ENCODE data around the gene UXS1.

The UXS1 gene

DNA sequence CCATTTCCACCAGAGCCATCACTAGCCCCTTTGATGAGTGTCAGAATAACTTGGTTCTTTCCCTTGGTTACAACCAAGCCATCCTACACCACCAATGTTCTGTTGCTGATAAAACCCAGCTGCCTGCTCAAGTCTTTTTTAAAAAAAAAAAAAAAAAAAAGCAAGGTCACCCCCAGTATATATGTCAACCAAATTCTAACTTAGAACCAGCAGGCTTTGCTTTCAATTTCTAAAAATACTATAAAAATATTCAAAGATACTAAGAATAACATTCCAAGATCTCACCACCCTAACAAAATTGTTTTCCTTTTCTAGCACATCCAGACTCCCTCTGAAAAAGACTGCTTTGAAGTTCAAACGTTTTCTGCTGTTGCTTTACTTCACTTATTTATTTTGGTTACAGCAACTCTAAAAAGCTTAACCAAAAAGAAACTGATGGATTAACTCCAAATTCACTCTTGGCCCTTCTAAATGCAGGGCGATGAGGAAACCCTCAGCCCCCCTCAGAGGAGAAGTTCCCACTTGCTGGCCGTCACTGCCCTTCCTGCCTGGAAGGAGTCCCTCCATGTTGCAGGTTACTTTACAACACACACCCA, 10.9 kb downstream of the UXS1 start:
- TF ChIP-seq PPARA (CRISPR knock-in tag; IDR thresholded peaks at IDR 0.05; ENCODE audit: borderline replicate concordance) (no peak), ZNF8 (CRISPR knock-in tag; IDR thresholded peaks at IDR 0.05) (no peak), ZFP3 (CRISPR knock-in tag; IDR thresholded peaks at IDR 0.05) (no peak), SNAI2 (CRISPR knock-in tag; IDR thresholded peaks at IDR 0.05) (no peak), ZC3H10 (CRISPR knock-in tag; IDR thresholded peaks at IDR 0.05) (no peak), ZFP30 (CRISPR knock-in tag; IDR thresholded peaks at IDR 0.05) (no peak), GLIS3 (CRISPR knock-in tag; IDR thresholded peaks at IDR 0.05) (no peak), ZNF70 (CRISPR knock-in tag; IDR thresholded peaks at IDR 0.05) (no peak), TOX (CRISPR knock-in tag; IDR thresholded peaks at IDR 0.05; ENCODE audit: borderline replicate concordance) (no peak), ESRRG (CRISPR knock-in tag; IDR thresholded peaks at IDR 0.05) (no peak), ISL1 (CRISPR knock-in tag; IDR thresholded peaks at IDR 0.05) (no peak), BACH2 (CRISPR knock-in tag; IDR thresholded peaks at IDR 0.05; ENCODE audit: borderline replicate concordance) (no peak), CSDC2 (CRISPR knock-in tag; IDR thresholded peaks at IDR 0.05) (no peak), OSR1 (CRISPR knock-in tag; IDR thresholded peaks at IDR 0.05) (no peak), TCF4 (CRISPR knock-in tag; IDR thresholded peaks at IDR 0.05; ENCODE audit: borderline replicate concordance) (no peak), RARB (CRISPR knock-in tag; IDR thresholded peaks at IDR 0.05) (no peak)
- TF ChIP-seq, protein P1, sequence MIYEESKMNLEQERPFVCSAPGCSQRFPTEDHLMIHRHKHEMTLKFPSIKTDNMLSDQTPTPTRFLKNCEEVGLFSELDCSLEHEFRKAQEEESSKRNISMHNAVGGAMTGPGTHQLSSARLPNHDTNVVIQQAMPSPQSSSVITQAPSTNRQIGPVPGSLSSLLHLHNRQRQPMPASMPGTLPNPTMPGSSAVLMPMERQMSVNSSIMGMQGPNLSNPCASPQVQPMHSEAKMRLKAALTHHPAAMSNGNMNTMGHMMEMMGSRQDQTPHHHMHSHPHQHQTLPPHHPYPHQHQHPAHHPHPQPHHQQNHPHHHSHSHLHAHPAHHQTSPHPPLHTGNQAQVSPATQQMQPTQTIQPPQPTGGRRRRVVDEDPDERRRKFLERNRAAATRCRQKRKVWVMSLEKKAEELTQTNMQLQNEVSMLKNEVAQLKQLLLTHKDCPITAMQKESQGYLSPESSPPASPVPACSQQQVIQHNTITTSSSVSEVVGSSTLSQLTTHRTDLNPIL (CRISPR knock-in tag; IDR thresholded peaks at IDR 0.05; ENCODE audit: low read depth): no peak
- TF ChIP-seq, protein P2, sequence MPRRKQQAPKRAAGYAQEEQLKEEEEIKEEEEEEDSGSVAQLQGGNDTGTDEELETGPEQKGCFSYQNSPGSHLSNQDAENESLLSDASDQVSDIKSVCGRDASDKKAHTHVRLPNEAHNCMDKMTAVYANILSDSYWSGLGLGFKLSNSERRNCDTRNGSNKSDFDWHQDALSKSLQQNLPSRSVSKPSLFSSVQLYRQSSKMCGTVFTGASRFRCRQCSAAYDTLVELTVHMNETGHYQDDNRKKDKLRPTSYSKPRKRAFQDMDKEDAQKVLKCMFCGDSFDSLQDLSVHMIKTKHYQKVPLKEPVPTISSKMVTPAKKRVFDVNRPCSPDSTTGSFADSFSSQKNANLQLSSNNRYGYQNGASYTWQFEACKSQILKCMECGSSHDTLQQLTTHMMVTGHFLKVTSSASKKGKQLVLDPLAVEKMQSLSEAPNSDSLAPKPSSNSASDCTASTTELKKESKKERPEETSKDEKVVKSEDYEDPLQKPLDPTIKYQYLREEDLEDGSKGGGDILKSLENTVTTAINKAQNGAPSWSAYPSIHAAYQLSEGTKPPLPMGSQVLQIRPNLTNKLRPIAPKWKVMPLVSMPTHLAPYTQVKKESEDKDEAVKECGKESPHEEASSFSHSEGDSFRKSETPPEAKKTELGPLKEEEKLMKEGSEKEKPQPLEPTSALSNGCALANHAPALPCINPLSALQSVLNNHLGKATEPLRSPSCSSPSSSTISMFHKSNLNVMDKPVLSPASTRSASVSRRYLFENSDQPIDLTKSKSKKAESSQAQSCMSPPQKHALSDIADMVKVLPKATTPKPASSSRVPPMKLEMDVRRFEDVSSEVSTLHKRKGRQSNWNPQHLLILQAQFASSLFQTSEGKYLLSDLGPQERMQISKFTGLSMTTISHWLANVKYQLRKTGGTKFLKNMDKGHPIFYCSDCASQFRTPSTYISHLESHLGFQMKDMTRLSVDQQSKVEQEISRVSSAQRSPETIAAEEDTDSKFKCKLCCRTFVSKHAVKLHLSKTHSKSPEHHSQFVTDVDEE (CRISPR knock-in tag; IDR thresholded peaks at IDR 0.05): no peak
- TF ChIP-seq, protein P3, sequence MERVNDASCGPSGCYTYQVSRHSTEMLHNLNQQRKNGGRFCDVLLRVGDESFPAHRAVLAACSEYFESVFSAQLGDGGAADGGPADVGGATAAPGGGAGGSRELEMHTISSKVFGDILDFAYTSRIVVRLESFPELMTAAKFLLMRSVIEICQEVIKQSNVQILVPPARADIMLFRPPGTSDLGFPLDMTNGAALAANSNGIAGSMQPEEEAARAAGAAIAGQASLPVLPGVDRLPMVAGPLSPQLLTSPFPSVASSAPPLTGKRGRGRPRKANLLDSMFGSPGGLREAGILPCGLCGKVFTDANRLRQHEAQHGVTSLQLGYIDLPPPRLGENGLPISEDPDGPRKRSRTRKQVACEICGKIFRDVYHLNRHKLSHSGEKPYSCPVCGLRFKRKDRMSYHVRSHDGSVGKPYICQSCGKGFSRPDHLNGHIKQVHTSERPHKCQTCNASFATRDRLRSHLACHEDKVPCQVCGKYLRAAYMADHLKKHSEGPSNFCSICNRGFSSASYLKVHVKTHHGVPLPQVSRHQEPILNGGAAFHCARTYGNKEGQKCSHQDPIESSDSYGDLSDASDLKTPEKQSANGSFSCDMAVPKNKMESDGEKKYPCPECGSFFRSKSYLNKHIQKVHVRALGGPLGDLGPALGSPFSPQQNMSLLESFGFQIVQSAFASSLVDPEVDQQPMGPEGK (CRISPR knock-in tag; IDR thresholded peaks at IDR 0.05; ENCODE audit: borderline replicate concordance): no peak
- TF ChIP-seq, protein P4, sequence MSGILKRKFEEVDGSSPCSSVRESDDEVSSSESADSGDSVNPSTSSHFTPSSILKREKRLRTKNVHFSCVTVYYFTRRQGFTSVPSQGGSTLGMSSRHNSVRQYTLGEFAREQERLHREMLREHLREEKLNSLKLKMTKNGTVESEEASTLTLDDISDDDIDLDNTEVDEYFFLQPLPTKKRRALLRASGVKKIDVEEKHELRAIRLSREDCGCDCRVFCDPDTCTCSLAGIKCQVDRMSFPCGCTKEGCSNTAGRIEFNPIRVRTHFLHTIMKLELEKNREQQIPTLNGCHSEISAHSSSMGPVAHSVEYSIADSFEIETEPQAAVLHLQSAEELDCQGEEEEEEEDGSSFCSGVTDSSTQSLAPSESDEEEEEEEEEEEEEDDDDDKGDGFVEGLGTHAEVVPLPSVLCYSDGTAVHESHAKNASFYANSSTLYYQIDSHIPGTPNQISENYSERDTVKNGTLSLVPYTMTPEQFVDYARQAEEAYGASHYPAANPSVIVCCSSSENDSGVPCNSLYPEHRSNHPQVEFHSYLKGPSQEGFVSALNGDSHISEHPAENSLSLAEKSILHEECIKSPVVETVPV (CRISPR knock-in tag; IDR thresholded peaks at IDR 0.05): no peak
- no peak for ATAC-seq

DNA sequence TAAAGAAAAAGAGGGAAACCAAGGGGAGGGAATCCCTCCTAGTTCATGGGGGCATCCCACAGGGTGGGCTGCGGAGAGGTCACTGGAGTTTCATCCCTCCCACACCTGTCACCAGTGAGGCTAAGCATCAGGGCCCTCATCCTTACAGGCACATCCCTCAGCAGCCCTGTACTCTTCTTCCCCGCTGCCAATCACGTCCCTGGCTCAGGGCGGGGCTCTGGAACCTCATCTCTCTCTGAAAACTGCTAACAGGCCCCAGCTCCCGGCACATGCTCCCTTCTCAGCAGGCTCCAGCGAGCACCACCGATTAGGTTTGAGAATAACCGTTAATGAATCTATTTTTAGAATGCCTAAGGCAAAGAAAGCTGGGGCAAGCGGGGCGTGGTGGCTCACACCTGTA, 13.0 kb downstream of the UXS1 start:
- TF ChIP-seq BACH2 (CRISPR knock-in tag; IDR thresholded peaks at IDR 0.05; ENCODE audit: borderline replicate concordance) (no peak), ARNTL (CRISPR knock-in tag; IDR thresholded peaks at IDR 0.05; ENCODE audit: borderline replicate concordance, low read depth) (no peak), ZNF565 (CRISPR knock-in tag; conservative IDR thresholded peaks at IDR 0.05; ENCODE audit: low read depth) (no peak), PPARA (CRISPR knock-in tag; IDR thresholded peaks at IDR 0.05; ENCODE audit: borderline replicate concordance) (no peak), ZNF70 (CRISPR knock-in tag; IDR thresholded peaks at IDR 0.05) (no peak), ESRRG (CRISPR knock-in tag; IDR thresholded peaks at IDR 0.05) (no peak)
- TF ChIP-seq, protein P1 (CRISPR knock-in tag; IDR thresholded peaks at IDR 0.05; ENCODE audit: low read depth): no peak
- TF ChIP-seq, protein P2 (CRISPR knock-in tag; IDR thresholded peaks at IDR 0.05): no peak
- no peak for ATAC-seq

Data from SK-N-SH treated with all-trans-retinoic acid at 6 μM for 48 hours (cell line).